ENCODE data around the gene ARHGAP19.
"Not testable (repeated sequence)": the region's sequence is repeated elsewhere in the genome, so short reads cannot be mapped to it uniquely, and the experiment has no call there.

ARHGAP19 gene

GRCh38 chr10:97279121-97279815, 13.2 kb downstream of the ARHGAP19 start:
- DNase-seq, result no peak

DNA sequence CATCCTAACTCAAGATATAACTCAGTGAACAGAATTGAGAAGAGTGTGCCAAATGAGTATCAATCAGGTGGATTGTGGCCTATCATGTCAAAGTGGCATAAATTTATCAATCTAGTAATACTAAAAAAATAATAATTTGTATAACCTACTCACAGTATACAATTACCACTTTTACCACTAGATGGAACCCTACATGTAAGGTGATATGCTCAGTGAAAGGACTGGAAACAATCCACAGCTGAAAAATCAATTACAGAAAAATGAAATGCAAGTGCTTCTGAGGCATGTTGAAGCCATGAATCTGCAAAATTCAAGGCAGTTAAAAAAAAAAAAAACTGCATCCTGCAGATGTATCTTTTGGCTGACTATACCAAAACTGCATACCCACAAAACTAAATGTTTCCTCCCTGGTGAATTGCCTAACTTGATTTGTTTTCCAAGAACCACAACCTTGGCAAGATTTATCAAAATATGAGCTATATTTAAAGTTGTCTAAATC, 13.9 kb downstream of the ARHGAP19 start:
- DNase-seq, result no peak

- DNase-seq, result no peak
Observed at GRCh38 chr10:97277551-97277950, 14.9 kb downstream of the ARHGAP19 start.

DNA sequence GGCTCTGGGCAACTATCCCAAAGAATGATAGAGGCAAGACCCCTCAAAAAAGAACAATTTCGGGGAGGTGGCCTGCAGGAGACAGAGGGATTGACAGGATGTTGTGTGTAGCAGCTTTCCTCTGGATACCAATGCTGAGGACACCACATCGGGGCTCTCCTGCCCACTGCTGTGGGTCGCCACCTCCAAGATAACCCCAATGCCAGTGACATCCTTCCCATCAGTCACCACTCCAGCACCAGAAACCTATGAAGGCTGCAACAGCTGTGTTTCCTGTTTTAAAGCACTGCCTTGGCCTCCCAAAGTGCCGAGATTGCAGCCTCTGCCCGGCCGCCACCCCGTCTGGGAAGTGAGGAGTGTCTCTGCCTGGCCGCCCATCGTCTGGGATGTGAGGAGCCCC, 17.6 kb downstream of the ARHGAP19 start:
- no peak for DNase-seq

DNA sequence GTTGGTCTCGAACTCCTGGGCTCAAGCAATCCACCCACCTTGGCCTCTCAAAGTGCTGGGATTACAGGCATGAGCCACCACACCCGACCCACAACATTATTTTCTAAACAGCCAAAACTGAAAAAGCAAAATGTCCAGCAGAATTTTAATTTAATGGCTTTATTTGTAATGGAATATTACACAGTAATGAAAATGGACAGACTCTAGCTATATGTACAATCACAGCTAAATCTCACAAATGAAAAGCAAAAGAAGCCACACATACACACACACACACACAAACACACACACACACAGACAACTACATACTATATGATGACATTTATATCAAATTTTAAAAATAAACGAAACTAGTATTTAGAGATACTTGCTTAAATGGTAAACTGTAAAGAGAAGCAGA, 18.7 kb downstream of the ARHGAP19 start:
- no peak for DNase-seq

GRCh38 chr10:97270523-97271154, 21.8 kb downstream of the ARHGAP19 start:
- DNase-seq, result no peak

GRCh38 chr10:97267671-97268070, 24.8 kb downstream of the ARHGAP19 start:
- DNase-seq, result no peak

GRCh38 chr10:97265095-97265494, 27.3 kb downstream of the ARHGAP19 start:
- not testable (repeated sequence) for DNase-seq

DNA sequence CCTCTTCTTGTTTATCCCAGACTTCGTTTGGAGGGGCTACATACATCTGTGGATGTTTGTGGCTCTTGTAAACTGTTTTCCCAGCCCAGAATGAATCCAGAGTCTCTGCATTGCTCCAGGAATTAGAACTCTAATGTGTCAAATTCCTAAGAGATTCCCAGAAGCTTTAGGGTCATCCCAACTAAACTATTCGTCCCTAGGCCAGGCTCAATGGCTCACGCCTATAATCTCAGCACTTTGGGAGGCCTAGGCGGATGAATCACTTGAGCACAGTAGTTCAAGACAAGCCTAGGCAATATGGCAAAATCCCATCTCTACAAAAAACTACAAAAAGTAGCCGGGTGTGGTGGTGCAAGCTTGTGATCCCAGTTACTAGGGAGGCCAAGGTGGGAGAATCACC, 28.5 kb downstream of the ARHGAP19 start:
- DNase-seq, result no peak

DNA sequence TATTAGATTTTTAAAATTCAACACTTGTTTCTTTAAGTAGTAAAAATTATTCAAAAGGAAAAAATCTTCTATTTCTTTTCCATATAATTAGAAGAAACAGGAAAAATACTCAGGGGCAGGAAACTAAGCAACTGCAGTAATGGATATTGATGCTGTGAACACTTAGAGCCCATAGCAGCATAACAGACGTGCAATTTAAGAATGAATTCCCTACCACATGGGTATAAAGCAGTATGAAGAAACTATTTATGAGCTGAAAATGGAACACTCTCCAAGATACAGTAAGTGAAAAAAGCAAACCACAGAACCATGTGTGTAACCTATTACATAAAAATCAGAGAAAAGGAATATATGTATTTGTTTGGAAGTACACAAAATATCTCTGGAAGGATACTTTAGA, 30.8 kb downstream of the ARHGAP19 start:
- no peak for DNase-seq

- no peak for DNase-seq
Observed at GRCh38 chr10:97261183-97261582, 31.3 kb downstream of the ARHGAP19 start.

DNA sequence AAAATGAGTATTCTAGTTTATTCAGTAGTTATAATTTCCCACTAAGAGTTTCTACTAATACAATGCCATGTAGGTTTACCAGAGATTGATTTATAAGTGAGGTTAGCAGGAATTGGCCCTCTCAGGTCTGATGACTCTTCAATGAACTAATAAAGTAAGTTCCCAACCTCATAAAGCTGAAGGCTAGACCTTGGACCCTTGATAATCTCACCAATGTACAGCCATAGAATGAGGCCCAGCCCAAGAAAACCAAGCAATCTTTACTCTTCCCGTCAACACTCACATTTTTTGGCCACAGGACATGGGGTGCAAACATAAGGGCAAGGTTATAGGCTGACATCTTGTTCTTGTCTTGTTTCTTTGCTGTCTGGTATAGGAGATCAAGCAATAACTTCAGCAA, 33.3 kb downstream of the ARHGAP19 start:
- no peak for DNase-seq

DNA sequence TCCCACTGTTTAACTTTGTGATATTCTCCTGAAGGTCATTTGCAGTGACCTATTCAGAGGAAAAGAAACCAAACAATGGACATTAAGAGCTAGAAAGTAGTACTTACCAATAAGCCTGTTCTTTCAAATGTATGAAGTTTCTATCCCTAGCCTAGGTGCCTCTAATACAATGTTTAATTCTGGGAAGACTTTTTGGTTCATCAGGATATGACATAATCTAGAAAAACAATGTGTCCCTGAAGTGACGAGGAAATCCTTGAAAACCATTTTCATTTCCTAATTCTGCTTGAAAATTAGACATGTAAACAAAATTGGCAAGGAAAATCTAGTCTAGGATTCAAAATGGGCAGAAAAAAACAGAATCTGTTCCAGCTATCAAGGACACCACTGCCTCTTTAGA, 36.1 kb downstream of the ARHGAP19 start:
- no peak for DNase-seq

DNA sequence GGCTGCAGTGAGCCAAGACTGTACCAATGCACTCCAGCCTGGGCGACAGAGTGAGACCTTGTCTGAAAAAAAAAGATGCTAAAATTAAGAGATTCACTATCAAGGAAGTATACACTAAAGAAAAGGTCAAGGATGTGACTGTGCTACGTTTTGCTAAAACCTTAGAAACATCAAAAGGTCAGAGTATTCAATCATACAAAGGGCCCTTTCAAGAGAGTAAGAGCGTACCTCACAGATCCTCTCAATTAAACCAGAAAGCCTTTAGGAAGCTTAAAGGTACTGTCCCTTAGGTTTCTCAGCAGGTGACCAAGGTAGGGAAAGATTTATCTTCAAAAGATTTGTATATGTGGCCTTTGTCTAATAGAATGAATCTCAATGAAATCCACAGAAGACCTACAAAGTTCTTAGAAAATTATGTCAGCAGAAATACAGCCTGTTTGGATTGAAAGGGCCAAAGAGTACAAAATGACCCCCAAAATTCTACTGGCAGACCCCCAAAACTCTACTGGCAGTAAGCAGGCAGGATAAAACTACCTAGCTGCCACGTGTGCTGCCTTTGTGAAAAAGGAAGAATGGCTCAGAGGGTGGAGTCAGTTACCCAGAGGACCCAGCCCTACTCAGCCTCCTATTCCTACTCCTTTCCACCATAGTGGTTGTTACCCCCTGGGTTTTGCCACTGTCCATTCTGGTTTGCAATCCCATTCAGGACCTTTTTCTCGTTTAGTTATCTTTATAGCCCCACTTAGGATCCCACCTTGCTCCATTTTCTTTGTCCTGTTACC, 36.7 kb downstream of the ARHGAP19 start:
- DNase-seq, result no peak

GRCh38 chr10:97254694-97255093, 37.7 kb downstream of the ARHGAP19 start:
- DNase-seq, result no peak

DNA sequence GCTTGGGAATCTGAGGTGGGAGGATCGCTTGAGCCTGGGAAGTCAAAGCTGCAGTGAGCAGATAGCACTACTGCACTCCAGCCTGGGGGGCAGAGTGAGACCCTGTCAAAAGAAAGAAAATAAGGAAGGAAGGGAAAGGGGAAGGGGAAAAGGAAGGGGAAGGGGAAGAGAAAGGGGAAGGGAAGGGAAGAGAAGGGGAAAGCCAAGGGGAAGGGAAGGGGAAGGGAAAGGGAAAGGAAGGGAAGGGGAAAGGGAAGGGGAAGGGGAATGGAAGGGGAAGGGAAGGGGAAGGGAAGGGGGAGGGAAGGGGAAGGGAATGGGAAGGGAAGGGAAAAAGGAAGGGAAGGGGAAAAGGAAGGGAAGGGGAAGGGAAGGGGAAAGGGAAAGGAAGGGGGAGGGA, 41.5 kb downstream of the ARHGAP19 start:
- no peak for DNase-seq

GRCh38 chr10:97243836-97244235, 48.6 kb downstream of the ARHGAP19 start:
- DNase-seq, result no peak

- DNase-seq, result no peak
Observed at GRCh38 chr10:97238855-97239254, 53.6 kb downstream of the ARHGAP19 start.

- no peak for DNase-seq
Observed at GRCh38 chr10:97235353-97235752, 57.1 kb downstream of the ARHGAP19 start.

GRCh38 chr10:97234400-97234799, 58.0 kb downstream of the ARHGAP19 start:
- no peak for DNase-seq

DNA sequence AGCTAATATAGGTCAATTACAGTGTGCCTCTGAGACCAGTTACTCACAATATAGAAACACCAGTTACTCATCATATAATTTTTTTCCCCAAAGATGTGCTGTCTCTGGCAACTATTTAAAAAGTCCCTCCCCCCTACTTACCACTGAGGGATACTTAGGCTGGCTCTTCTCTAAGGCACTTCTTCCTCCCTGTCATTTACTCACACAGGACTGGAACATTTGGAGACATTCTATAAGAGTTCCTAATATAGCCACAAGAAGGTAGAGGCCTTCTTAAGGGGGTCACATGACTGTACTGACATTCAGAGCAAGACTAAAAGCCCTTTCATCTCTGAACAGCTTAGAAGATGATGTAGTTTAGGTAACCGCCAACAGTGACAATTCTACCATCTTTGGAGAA, 62.3 kb downstream of the ARHGAP19 start:
- DNase-seq, result no peak

GRCh38 chr10:97229322-97230015, 63.0 kb downstream of the ARHGAP19 start:
- no peak for DNase-seq

DNA sequence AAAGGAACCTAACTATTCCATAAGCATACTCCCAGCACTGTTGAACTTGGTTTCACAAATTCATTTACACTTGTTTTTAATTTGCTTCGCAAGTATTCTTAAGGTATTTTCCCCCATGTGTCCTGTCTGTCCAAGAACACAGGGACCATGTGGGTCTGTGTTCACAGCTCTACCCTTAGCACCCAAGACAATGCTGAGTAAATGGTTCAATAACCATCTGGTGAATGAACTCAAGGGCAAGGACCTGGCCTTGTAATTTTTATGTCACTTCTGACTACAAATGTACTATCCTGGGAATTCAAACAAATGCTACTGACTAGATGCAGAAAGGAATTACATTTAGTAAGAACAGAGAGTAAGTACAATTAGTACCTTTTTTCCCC, 63.7 kb downstream of the ARHGAP19 start:
- DNase-seq, result no peak

Data from activated naive CD4-positive, alpha-beta T cell treated with Interleukin-2 at 50 U/mL for 16 hours (primary cell).